HG02973 (cell line): Measurements from ENCODE around the gene UHRF2.
"Not testable (repeated sequence)": the region's sequence is repeated elsewhere in the genome, so short reads cannot be mapped to it uniquely, and the experiment has no call there.

ENCODE experiments used
- ATAC-seq: cut with Tn5 transposase; IDR thresholded peaks from one replicate; pipeline ENCODE4 v1.9.1; 2021; ENCODE audit warnings: moderate library complexity; ENCODE audit not compliant: unreplicated experiment

UHRF2 gene

GRCh38 chr9:6428940-6429889 lies 16.2 kb downstream of the UHRF2 start:
- ATAC-seq, result peak; percentile 84

- ATAC-seq, result no peak
These were observed 18.0 kb downstream of the UHRF2 start for GRCh38 chr9:6431038-6431437.

- peak; percentile 31 for ATAC-seq
These were observed 20.4 kb downstream of the UHRF2 start for GRCh38 chr9:6433410-6433809.

- no peak for ATAC-seq
These were observed 26.2 kb downstream of the UHRF2 start for GRCh38 chr9:6439051-6439703.

- no peak for ATAC-seq
These were observed 27.4 kb downstream of the UHRF2 start for GRCh38 chr9:6440405-6440804.

- ATAC-seq, result no peak
These were observed 28.3 kb downstream of the UHRF2 start for GRCh38 chr9:6441269-6441668.

- no peak for ATAC-seq
These were observed 30.7 kb downstream of the UHRF2 start for GRCh38 chr9:6443661-6444060.

- no peak for ATAC-seq
These were observed 31.1 kb downstream of the UHRF2 start for GRCh38 chr9:6444128-6444527.

- no peak for ATAC-seq
These were observed 36.1 kb downstream of the UHRF2 start for GRCh38 chr9:6449086-6449485.

GRCh38 chr9:6449645-6450044 lies 36.6 kb downstream of the UHRF2 start:
- ATAC-seq, result no peak

- no peak for ATAC-seq
These were observed 37.8 kb downstream of the UHRF2 start for GRCh38 chr9:6450641-6451375.

GRCh38 chr9:6455292-6455691 lies 42.3 kb downstream of the UHRF2 start:
- ATAC-seq, result not testable (repeated sequence)

GRCh38 chr9:6458704-6459103 lies 45.7 kb downstream of the UHRF2 start:
- ATAC-seq, result not testable (repeated sequence)

GRCh38 chr9:6459718-6460117 lies 46.7 kb downstream of the UHRF2 start:
- no peak for ATAC-seq

GRCh38 chr9:6460189-6460768 lies 47.3 kb downstream of the UHRF2 start:
- no peak for ATAC-seq

GRCh38 chr9:6461619-6462018 lies 48.6 kb downstream of the UHRF2 start:
- ATAC-seq, result no peak

- no peak for ATAC-seq
These were observed 54.1 kb downstream of the UHRF2 start for GRCh38 chr9:6467006-6467625.

GRCh38 chr9:6471231-6471850 lies 58.3 kb downstream of the UHRF2 start:
- ATAC-seq, result no peak

- no peak for ATAC-seq
These were observed 60.2 kb downstream of the UHRF2 start for GRCh38 chr9:6473151-6473550.

GRCh38 chr9:6479959-6480358 lies 67.0 kb downstream of the UHRF2 start:
- no peak for ATAC-seq
